LHCN-M2 (cell line): ENCODE results near the gene ZNF653. TPM values are rescaled to one million over a fixed set of nuclear protein-coding genes. Genes with fewer than 3 reads are reported as not detected.

Experiments
- DNase-seq: peaks from one replicate; pipeline ENCODE4 v3.0.0-alpha.2; 2012; ENCODE audit warnings: low read depth
- polyA plus RNA-seq: library from polyadenylated mRNA; unstranded; fragments of >200 nt; gene quantifications from one replicate; pipeline ENCODE4 v1.2.1, GENCODE V29; 2012; ENCODE audit warnings: missing spikeins
- total RNA-seq: library from RNA; depleted of rRNA; stranded (reverse); fragments of >200 nt; gene quantifications from 2 replicates; pipeline ENCODE4 v1.2.3, GENCODE V29; 2014; rRNA removed

Gene ZNF653
- 7.3 and 12.0 TPM in 2 replicates for total RNA-seq
- 6.4 TPM for polyA plus RNA-seq

GRCh38 chr19:11505504-11506100, at the start of gene ZNF653:
Gene ZNF653 (minus strand): TSS chr19:11505839. CDS start chr19:11505786, 53 bp downstream.
- peak; percentile 92 for DNase-seq

GRCh38 chr19:11555246-11555645, 49.6 kb upstream of the ZNF653 start:
- no peak for DNase-seq

- DNase-seq: no peak
Measured at GRCh38 chr19:11554160-11554559, 48.5 kb upstream of the ZNF653 start.

- no peak for DNase-seq
Measured at GRCh38 chr19:11552666-11553372, 47.2 kb upstream of the ZNF653 start.

GRCh38 chr19:11551603-11552235, 46.1 kb upstream of the ZNF653 start:
- DNase-seq: no peak

GRCh38 chr19:11550265-11550664, 44.6 kb upstream of the ZNF653 start:
- DNase-seq: no peak

- no peak for DNase-seq
Measured at GRCh38 chr19:11549386-11549953, 43.8 kb upstream of the ZNF653 start.

- no peak for DNase-seq
Measured at GRCh38 chr19:11547929-11548700, 42.5 kb upstream of the ZNF653 start.

GRCh38 chr19:11541238-11541637, 35.6 kb upstream of the ZNF653 start:
- no peak for DNase-seq

GRCh38 chr19:11540645-11541044, 35.0 kb upstream of the ZNF653 start:
- no peak for DNase-seq

GRCh38 chr19:11539495-11540365, 34.1 kb upstream of the ZNF653 start:
- no peak for DNase-seq

GRCh38 chr19:11538232-11539036, 32.8 kb upstream of the ZNF653 start, which contains the start of gene CNN1:
Gene CNN1 (plus strand): TSS chr19:11538851. CDS start chr19:11538928, 77 bp downstream.
- no peak for DNase-seq

GRCh38 chr19:11535792-11536595, 30.4 kb upstream of the ZNF653 start:
- peak; percentile 81 for DNase-seq

- DNase-seq: no peak
Measured at GRCh38 chr19:11534948-11535347, 29.3 kb upstream of the ZNF653 start.

- DNase-seq: no peak
Measured at GRCh38 chr19:11534538-11534937, 28.9 kb upstream of the ZNF653 start.

GRCh38 chr19:11530432-11530831, 24.8 kb upstream of the ZNF653 start:
- peak; percentile 48 for DNase-seq

GRCh38 chr19:11528551-11529341, 23.1 kb upstream of the ZNF653 start, which contains the start of gene ECSIT:
Gene ECSIT (minus strand): TSS chr19:11529134. CDS start chr19:11519170, 9,964 bp downstream.
- DNase-seq: peak; percentile 98

- DNase-seq: no peak
Measured at GRCh38 chr19:11519138-11519537, 13.5 kb upstream of the ZNF653 start.
